Gastroesophageal sphincter (tissue), 3 donors: ENCODE results near the gene RANGRF.

Source experiments
- CTCF ChIP-seq, 4 experiments: fragments of 200-600 bp in 2 of 4; fragments of 450-650 bp in 2 of 4; sonication (generic) in 1 of 4; IDR thresholded peaks; one replicate each; pipeline ENCODE4 v1.5.1; 2017 to 2019; ENCODE audit warnings: antibody characterized with exemption in 4 of 4, mild to moderate bottlenecking in 2 of 4, moderate library complexity in 2 of 4
- POLR2A ChIP-seq, 2 donors: fragments of 450-650 bp; IDR thresholded peaks; one replicate each; pipeline ENCODE4 v1.6.1; 2017; ENCODE audit warnings: antibody characterized with exemption in 2 of 2, mild to moderate bottlenecking in 2 of 2, moderate library complexity in 1 of 2

DNA sequence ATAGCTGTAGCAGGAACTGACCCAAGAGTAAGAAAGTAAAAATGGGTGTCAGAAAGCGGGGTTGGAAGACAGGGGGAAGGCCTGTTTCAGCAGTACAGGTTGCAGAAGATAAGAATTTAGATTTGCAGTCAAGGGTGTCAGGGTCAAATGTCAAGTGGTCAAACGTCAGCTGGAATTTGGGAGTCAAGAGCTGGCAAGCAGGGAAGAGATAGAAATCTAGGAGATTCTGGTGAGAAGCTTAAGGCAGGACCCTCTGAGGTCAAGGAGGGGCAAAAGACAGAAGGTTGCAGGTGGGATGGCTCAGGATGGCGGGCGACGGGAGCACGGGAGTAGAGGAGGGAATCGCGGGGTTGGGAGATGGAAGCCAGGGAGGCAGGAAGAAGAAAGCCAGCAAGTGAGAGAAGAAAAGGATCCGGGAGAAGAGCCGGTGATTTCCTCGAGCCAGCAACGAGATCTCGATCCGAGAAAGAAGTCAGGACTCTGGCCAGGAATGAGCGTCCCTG, 6.4 kb downstream of the RANGRF start:
- TF ChIP-seq POLR2A (IDR thresholded peaks at IDR 0.05) (no peak), CTCF (IDR thresholded peaks at IDR 0.05) (no peak)
